GM12864 (cell line): ENCODE measurements around the gene TEX29.

Experiments
- DNase-seq: peaks from one replicate; pipeline ENCODE4 v3.0.0-alpha.2; 2011; ENCODE audit warnings: low read depth
- H3K4me3 ChIP-seq: 2 replicates; pipeline ENCODE4 v1.5.1; 2011; ENCODE audit warnings: mild to moderate bottlenecking, low read depth, low read length, control low read depth
- TF ChIP-seq, protein P1 (sequence below): IDR thresholded peaks from 2 replicates; pipeline ENCODE4 v1.5.1; 2011; ENCODE audit warnings: low read depth, mild to moderate bottlenecking, moderate library complexity, low read length, control low read depth, inconsistent platforms; ENCODE audit errors: missing control alignments

Gene TEX29

DNA sequence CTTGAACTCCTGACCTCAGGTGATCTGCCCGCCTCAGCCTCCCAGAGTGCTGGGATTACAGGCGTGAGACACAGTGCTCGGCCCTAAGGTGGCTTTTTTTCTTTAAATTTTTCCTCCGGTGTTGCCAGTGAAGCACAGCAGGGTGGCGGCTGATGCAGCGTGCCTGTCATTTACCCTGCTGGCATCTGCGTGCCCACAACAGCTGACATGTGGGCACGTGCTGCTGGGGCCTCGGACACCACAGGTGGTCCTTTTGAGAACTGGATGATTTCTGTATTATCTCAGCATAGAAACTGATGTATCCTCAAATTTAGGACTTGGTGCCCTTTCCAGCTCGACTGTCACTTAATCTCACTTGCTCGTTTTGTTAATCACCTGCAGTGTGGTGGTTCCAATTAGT lies 31.2 kb upstream of the TEX29 start:
- TF ChIP-seq, protein P1, sequence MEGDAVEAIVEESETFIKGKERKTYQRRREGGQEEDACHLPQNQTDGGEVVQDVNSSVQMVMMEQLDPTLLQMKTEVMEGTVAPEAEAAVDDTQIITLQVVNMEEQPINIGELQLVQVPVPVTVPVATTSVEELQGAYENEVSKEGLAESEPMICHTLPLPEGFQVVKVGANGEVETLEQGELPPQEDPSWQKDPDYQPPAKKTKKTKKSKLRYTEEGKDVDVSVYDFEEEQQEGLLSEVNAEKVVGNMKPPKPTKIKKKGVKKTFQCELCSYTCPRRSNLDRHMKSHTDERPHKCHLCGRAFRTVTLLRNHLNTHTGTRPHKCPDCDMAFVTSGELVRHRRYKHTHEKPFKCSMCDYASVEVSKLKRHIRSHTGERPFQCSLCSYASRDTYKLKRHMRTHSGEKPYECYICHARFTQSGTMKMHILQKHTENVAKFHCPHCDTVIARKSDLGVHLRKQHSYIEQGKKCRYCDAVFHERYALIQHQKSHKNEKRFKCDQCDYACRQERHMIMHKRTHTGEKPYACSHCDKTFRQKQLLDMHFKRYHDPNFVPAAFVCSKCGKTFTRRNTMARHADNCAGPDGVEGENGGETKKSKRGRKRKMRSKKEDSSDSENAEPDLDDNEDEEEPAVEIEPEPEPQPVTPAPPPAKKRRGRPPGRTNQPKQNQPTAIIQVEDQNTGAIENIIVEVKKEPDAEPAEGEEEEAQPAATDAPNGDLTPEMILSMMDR, result no peak
- no peak overlapping the region for H3K4me3 ChIP-seq
- no peak for DNase-seq

DNA sequence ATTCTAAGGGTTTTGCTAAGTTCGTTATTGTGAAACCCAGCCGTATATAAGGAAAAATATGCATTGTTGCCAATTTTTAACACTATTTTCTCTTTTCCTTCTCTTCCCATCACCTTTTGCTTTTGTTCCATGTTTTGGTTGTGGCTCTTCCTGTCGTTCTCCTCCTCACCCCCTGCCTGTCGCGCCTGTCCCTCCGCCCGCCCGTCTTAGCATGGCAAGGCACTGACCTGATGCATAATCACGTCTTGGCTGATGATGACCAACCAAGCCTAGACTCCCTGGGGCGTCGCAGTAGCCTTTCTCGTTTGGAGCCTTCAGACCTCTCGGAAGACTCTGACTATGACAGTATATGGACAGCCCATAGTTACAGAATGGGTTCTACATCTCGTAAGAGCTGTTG lies 28.5 kb upstream of the TEX29 start:
- DNase-seq, result no peak
- no peak overlapping the region for H3K4me3 ChIP-seq
- TF ChIP-seq, protein P1, result no peak

DNA sequence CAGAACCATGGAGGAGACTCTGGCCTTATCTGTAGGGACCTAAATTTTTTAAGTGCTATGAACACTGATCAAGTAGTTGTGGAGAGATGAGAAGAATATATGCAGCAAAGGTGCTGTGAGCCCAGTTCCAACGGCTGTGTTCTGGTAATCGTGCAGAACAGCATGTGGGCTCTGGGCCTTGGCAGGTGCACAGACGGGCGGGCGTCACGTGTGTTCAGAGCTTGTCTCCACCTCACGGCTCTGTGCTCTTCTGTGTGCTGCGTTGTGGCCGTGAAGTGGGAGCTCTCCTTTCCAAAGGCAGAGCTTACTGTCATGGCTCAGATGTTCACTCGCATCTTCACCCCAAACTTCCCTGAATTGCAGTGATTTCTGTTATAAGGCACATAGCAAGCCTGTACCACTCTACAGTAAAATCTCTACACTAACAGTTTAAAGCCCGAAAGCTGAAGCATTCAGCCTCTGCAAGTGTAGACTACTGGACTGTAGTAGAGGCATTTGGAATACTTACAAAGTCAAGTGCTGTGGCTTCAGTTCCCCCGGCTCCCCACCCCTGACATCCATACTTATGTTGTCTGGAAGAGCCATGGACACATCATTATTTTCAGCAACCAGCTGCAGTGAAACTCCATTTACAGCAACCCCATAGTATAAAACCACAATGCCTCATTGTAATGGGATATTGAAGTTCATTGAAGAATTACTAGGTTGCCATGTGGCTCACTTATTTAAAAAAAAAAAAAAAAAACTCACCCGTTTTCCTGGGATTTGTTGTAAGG lies 27.5 kb upstream of the TEX29 start:
- TF ChIP-seq, protein P1, result no peak
- H3K4me3 ChIP-seq, result no peak overlapping the region
- no peak for DNase-seq

GRCh38 chr13:111295886-111296285 lies 24.6 kb upstream of the TEX29 start:
- DNase-seq, result no peak
- H3K4me3 ChIP-seq, result no peak overlapping the region
- TF ChIP-seq, protein P1, result no peak

GRCh38 chr13:111296417-111296816 lies 24.0 kb upstream of the TEX29 start:
- no peak for DNase-seq
- TF ChIP-seq, protein P1, result no peak
- no peak overlapping the region for H3K4me3 ChIP-seq

- TF ChIP-seq, protein P1, result no peak
- no peak for DNase-seq
- H3K4me3 ChIP-seq, result no peak overlapping the region
Observed at GRCh38 chr13:111298214-111298975, 22.0 kb upstream of the TEX29 start.
